Measurements from ENCODE around the gene KLHL6. TPM values are rescaled to one million over a fixed set of nuclear protein-coding genes. Genes with fewer than 3 reads are reported as not detected.
A peak's percentile ranks its signal among the peaks of the same experiment; 100 is the strongest.

The KLHL6 gene
- total and polyA plus RNA-seq, 2 of the 13 experiments (the other 11 are each of a cell fraction or from before 2014, with no cell fraction given) = not detected

DNA sequence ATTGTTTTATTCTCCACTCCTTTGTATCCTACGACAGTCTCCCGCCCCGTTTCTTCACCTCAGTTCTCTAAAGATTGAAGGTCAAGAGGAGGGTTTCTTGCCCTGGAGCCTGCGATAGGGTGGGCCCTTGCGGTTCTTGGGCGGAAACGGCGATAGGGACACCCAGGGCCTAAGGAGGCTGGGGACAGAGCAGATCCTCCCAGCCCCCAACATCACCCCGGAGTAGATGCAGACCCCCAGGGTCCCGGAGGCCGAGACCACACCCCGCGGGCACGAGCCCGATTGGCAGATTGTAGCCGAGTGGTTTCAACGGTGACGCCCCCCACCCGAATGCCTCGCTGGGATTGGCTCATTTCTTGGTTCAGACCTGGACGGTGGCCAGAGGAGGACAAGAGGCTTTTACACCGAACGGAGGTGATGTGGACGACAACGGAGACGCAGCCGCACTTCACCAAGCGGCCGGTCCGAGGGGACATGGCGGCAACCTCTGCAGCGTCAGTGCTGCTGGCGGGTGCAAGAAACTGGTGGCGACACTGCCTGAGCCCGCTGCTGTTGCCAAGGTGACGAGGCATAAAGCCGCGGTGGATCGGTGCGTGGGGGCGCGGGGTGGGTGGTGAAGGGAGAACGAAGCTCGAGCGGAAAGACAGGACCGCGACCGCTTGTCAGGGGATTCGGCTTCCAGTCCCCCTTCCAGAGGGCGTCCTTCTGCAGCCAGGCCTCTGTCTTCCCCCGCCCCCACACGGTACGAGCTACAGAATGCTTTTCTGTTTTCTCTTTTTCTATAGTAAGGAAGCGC, 108.1 kb downstream of the KLHL6 start:
- ChIA-PET POLR2A (interaction anchor here (0.8 to 1.0 kb wide), 2 partner anchors 15 to 250 kb away, joined by 3 read pairs; partner anchors contain the start of gene YEATS2), CTCF (ENCODE audit: low intra/inter-chr PET ratio, low total read pairs) (no interaction called here)
- Histone ChIP-seq H3K27me3 (ENCODE audit: control insufficient read depth in 1 of 2, insufficient read depth in 2 of 2, low read length in 2 of 2) (no peaks in the 10 kb centered on the region; a peak in 2 of 5 replicates), H3K4me1 (ENCODE audit: insufficient read depth, low read length) (peaks cover 29% of the 10 kb centered on the region), H2AFZ (ENCODE audit: low read length) (peak overlapping the region; percentile 88), H3K4me3 (replicated peaks in 1 of 3; ENCODE audit: insufficient read depth in 1 of 3, low read depth in 2 of 3, low read length in 3 of 3) (peak overlapping the region; percentile 97 to 99 (median 98)), H3K36me3 (replicated peaks in 1 of 2; ENCODE audit: control insufficient read depth in 1 of 2, insufficient read depth in 2 of 2, low read length in 2 of 2) (0 out of 5 replicates have a peak, but pooled peaks cover 0 to 6% of the 10 kb centered on the region in 2 experiments), H3K27ac (ENCODE audit: extremely low read length, insufficient read depth, low read length) (peak overlapping the region; percentile 77), H3K9me3 (ENCODE audit: low read length) (peaks cover 9% of the 10 kb centered on the region), H3K4me2 (ENCODE audit: low read depth, low read length) (peak overlapping the region; percentile 81), H3K79me2 (ENCODE audit: insufficient read depth, low read length) (peaks cover 8% of the 10 kb centered on the region), H4K20me1 (ENCODE audit: insufficient read depth, low read length) (no peaks in the 10 kb centered on the region), H3K9ac (ENCODE audit: insufficient read depth, low read depth, low read length) (peak overlapping the region; percentile 88)
- in situ Hi-C loops (cut with HindIII; ENCODE audit: extremely low pct_ligation_motif_present, low pct_unique_long_range_greater_than_20kb) (no loop called here), intact Hi-C loops (cut with micrococcal nuclease; ENCODE audit: unreplicated experiment) (no loop called here)
- WGBS (ENCODE audit: low lambda C conversion rate) = under 1% methylated on average over 22 of the region's 54 CpGs
- ATAC-seq (peak; percentile 98), FAIRE-seq (peak; percentile 92), DNase-seq (ENCODE audit: low spot score) (peak; percentile 92)
- no TSS peak for BruUV-seq (replicated peaks)
- TF ChIP-seq ZBTB40 (IDR thresholded peaks at IDR 0.05) (no peak), ZBTB40 (CRISPR knock-in tag; IDR thresholded peaks at IDR 0.05) (peak; percentile 14; the same call in 1 of the 2 replicates), MXD1 (CRISPR knock-in tag; IDR thresholded peaks at IDR 0.05) (0 out of 2 replicates have a peak, but pooled peaks have one; percentile 56), BRF2 (CRISPR knock-in tag; IDR thresholded peaks at IDR 0.05) (peak; percentile 77; the same call in 1 of the 2 replicates), FOXK1 (CRISPR knock-in tag; IDR thresholded peaks at IDR 0.05; ENCODE audit: borderline replicate concordance, low read depth) (peak; percentile 77; the same call in 1 of the 2 replicates), KDM6A (CRISPR knock-in tag; IDR thresholded peaks at IDR 0.05; ENCODE audit: low read depth) (no peak), KAT2B (IDR thresholded peaks at IDR 0.05; ENCODE audit: borderline replicate concordance, low read depth, low read length) (no peak), ATF4 (CRISPR knock-in tag; IDR thresholded peaks at IDR 0.05) (peak in 1 of 2 experiments; percentile 64; a peak in 2 of 4 replicates)

Measured in HepG2 (cell line).